RPMI7951 (cell line): ENCODE measurements around the gene CHIT1. TPM values are rescaled to one million over a fixed set of nuclear protein-coding genes. Genes with fewer than 3 reads are reported as not detected.

Source experiments
- total RNA-seq: library from RNA; depleted of rRNA; stranded (reverse); fragments of >200 nt; shearing (Covaris generic); gene quantifications from 2 replicates; pipeline ENCODE4 v1.2.3, GENCODE V29; 2014; rRNA removed

Gene CHIT1
- total RNA-seq, 1 experiment from 2014 or later = not detected

Other genes with a start within 250 kb of the CHIT1 start
- 62.9 and 64.3 TPM in 2 replicates for gene TMEM183A, start 222.3 kb downstream of the CHIT1 start, total RNA-seq
- gene PPFIA4, start 203.2 kb downstream of the CHIT1 start, total RNA-seq = 2.4 and 4.5 TPM in 2 replicates
- gene MYOG, start 143.7 kb downstream of the CHIT1 start, total RNA-seq = not detected in 2 replicates
- 15.0 and 16.6 TPM in 2 replicates for gene ADORA1, start 101.9 kb downstream of the CHIT1 start, total RNA-seq
- gene MYBPH, start 53.8 kb downstream of the CHIT1 start, total RNA-seq = 0.48 and 1.4 TPM in 2 replicates
- not detected in 2 replicates for gene CHI3L1, start 43.0 kb downstream of the CHIT1 start, total RNA-seq
- gene BTG2, start 75.8 kb upstream of the CHIT1 start, total RNA-seq = 0.60 and 0.78 TPM in 2 replicates
- gene FMOD, start 121.4 kb upstream of the CHIT1 start, total RNA-seq = not detected in 2 replicates
- not detected in 2 replicates for gene PRELP, start 246.1 kb upstream of the CHIT1 start, total RNA-seq